ENCODE measurements around the gene TUT7. TPM values are rescaled to one million over a fixed set of nuclear protein-coding genes. Genes with fewer than 3 reads are reported as not detected.

The TUT7 gene
- polyA plus RNA-seq, 1 donor from 2014 or later: 21.0 TPM

- Histone ChIP-seq H3K9ac (ENCODE audit: low read length) (no peak overlapping the region), H2AFZ (ENCODE audit: low read depth, low read length) (no peak overlapping the region), H3K4me3 (ENCODE audit: low read length) (no peak overlapping the region), H3K36me3 (ENCODE audit: insufficient read depth, low read length) (peaks cover 32% of the 10 kb centered on the region), H3K4me2 (ENCODE audit: low read length) (no peak overlapping the region), H3K79me2 (replicated peaks; ENCODE audit: insufficient read depth, low read length) (no peaks in the 10 kb centered on the region), H3K9me3 (ENCODE audit: low read length) (no peaks in the 10 kb centered on the region), H3F3A (ENCODE audit: insufficient read depth, low read length, poor library complexity, severe bottlenecking) (no peaks in the 10 kb centered on the region), H4K20me1 (ENCODE audit: insufficient read depth) (no peaks in the 10 kb centered on the region), H3K27ac (ENCODE audit: low read length) (no peak overlapping the region), H3K27me3 (ENCODE audit: insufficient read depth, low read depth, low read length) (no peaks in the 10 kb centered on the region), H3K9me2 (ENCODE audit: insufficient read depth, low read length) (no peaks in the 10 kb centered on the region)
- TF ChIP-seq EP300 (conservative IDR thresholded peaks at IDR 0.05; ENCODE audit: poor library complexity, severe bottlenecking): no peak
- TF ChIP-seq CTCF (IDR thresholded peaks at IDR 0.05; ENCODE audit: poor library complexity, severe bottlenecking): no peak
These were observed 13.7 kb downstream of the TUT7 start for GRCh38 chr9:86340356-86341006.

- Histone ChIP-seq H4K20me1 (ENCODE audit: insufficient read depth) (no peaks in the 10 kb centered on the region), H3K27me3 (ENCODE audit: insufficient read depth, low read depth, low read length) (no peaks in the 10 kb centered on the region), H3K4me2 (ENCODE audit: low read length) (no peak overlapping the region), H3K36me3 (ENCODE audit: insufficient read depth, low read length) (peaks cover 36% of the 10 kb centered on the region), H3K27ac (ENCODE audit: low read length) (no peak overlapping the region), H3K9me3 (ENCODE audit: low read length) (no peaks in the 10 kb centered on the region), H3K9me2 (ENCODE audit: insufficient read depth, low read length) (no peaks in the 10 kb centered on the region), H2AFZ (ENCODE audit: low read depth, low read length) (no peak overlapping the region), H3K4me3 (ENCODE audit: low read length) (no peak overlapping the region), H3K9ac (ENCODE audit: low read length) (no peak overlapping the region), H3F3A (ENCODE audit: insufficient read depth, low read length, poor library complexity, severe bottlenecking) (no peaks in the 10 kb centered on the region), H3K79me2 (replicated peaks; ENCODE audit: insufficient read depth, low read length) (no peaks in the 10 kb centered on the region)
- no peak for TF ChIP-seq EZH2 (IDR thresholded peaks at IDR 0.05; ENCODE audit: borderline replicate concordance, insufficient read depth, low read length, poor library complexity, severe bottlenecking)
- TF ChIP-seq POLR2AphosphoS5 (IDR thresholded peaks at IDR 0.05): no peak
- no peak for TF ChIP-seq RAD21 (conservative IDR thresholded peaks at IDR 0.05)
- TF ChIP-seq EP300 (conservative IDR thresholded peaks at IDR 0.05; ENCODE audit: poor library complexity, severe bottlenecking): no peak
- no peak for TF ChIP-seq CTCF (IDR thresholded peaks at IDR 0.05; ENCODE audit: poor library complexity, severe bottlenecking)
- no peak for TF ChIP-seq SMC3 (conservative IDR thresholded peaks at IDR 0.05; ENCODE audit: poor library complexity)
- no peak for TF ChIP-seq TAF1 (IDR thresholded peaks at IDR 0.05; ENCODE audit: low read depth)
- TF ChIP-seq REST (IDR thresholded peaks at IDR 0.05; ENCODE audit: borderline replicate concordance): no peak
- no peak for TF ChIP-seq MXI1 (conservative IDR thresholded peaks at IDR 0.05; ENCODE audit: poor library complexity, severe bottlenecking)
These were observed 16.6 kb downstream of the TUT7 start for GRCh38 chr9:86337469-86338108.
